Right ventricle myocardium inferior (tissue), 1 donor: ENCODE data around the gene ADAMTS16. TPM values are rescaled to one million over a fixed set of nuclear protein-coding genes. Genes with fewer than 3 reads are reported as not detected.

ENCODE experiments used
- ATAC-seq: fragments of 200-7000 bp; cut with Tn5 transposase; one replicate; pipeline ENCODE4 v1.9.1; 2020; ENCODE audit warnings: mild to moderate bottlenecking, moderate library complexity
- DNase-seq: peaks from one replicate; pipeline ENCODE4 v3.0.0; 2021; ENCODE audit errors: missing footprints
- intact Hi-C: fragments of 100-400 bp; cut with DNase I; formaldehyde crosslinking; loops from one replicate; pipeline ENCODE4 v1.11.0; 2022
- total RNA-seq: library from RNA; stranded (reverse); fragmentation: NEBNext Ultra II Directional; extraction: Animal tissue kit (Norgen Biotek cat#: 25700); gene quantifications from one replicate; pipeline ENCODE4 v1.2.1, GENCODE V29; 2021
- donor health status: DM: no; HTN: yes; CAD: no; lungs with severe emphysema.

The ADAMTS16 gene
- total RNA-seq, 1 donor from 2014 or later, result not detected

GRCh38 chr5:5139336-5139776 is 774 bp upstream of the ADAMTS16 start:
- intact Hi-C loops, result no loop called here
- ATAC-seq (no peak), DNase-seq (no peak)

- DNase-seq (no peak), ATAC-seq (no peak)
Observed at GRCh38 chr5:5140479-5141338, 579 bp downstream of the ADAMTS16 start.

GRCh38 chr5:5141339-5141599 is 1.1 kb downstream of the ADAMTS16 start:
- DNase-seq (no peak), ATAC-seq (no peak)
- intact Hi-C loops, result loop anchor here (10.0 kb wide), 1 partner anchor 266 kb away; no protein-coding TSS in a partner anchor

More at GRCh38 chr5:5140479-5141338, 579 bp downstream of the ADAMTS16 start:
- intact Hi-C loops, result loop anchor here (10.0 kb wide), 1 partner anchor 266 kb away; no protein-coding TSS in a partner anchor

GRCh38 chr5:5141625-5142525 is 1.7 kb downstream of the ADAMTS16 start:
- ATAC-seq (no peak), DNase-seq (no peak)
- intact Hi-C loops, result loop anchor here (2.0 to 10.0 kb wide), 2 partner anchors 267 to 279 kb away; no protein-coding TSS in a partner anchor

- ATAC-seq, result no peak
- DNase-seq, result no peak
- intact Hi-C loops, result loop anchor here (10.0 kb wide), 1 partner anchor 270 kb away; no protein-coding TSS in a partner anchor
Observed at GRCh38 chr5:5144441-5144840, 4.3 kb downstream of the ADAMTS16 start.

- ATAC-seq (no peak), DNase-seq (no peak)
- intact Hi-C loops, result loop anchor here (10.0 kb wide), 1 partner anchor 271 kb away; no protein-coding TSS in a partner anchor
Observed at GRCh38 chr5:5145651-5146529, 5.8 kb downstream of the ADAMTS16 start.

- intact Hi-C loops, result loop anchor here (10.0 kb wide), 1 partner anchor 272 kb away; no protein-coding TSS in a partner anchor
- ATAC-seq (no peak), DNase-seq (no peak)
Observed at GRCh38 chr5:5146530-5147160, 6.5 kb downstream of the ADAMTS16 start.

- intact Hi-C loops, result loop anchor here (10.0 kb wide), 1 partner anchor 274 kb away; no protein-coding TSS in a partner anchor
- ATAC-seq (no peak), DNase-seq (no peak)
Observed at GRCh38 chr5:5149154-5149553, 9.0 kb downstream of the ADAMTS16 start.

GRCh38 chr5:5150667-5151066 is 10.5 kb downstream of the ADAMTS16 start:
- ATAC-seq (no peak), DNase-seq (no peak)
- intact Hi-C loops, result no loop called here

GRCh38 chr5:5154733-5155132 is 14.6 kb downstream of the ADAMTS16 start:
- ATAC-seq (no peak), DNase-seq (no peak)
- intact Hi-C loops, result no loop called here

- no peak for DNase-seq
- no peak for ATAC-seq
- intact Hi-C loops, result no loop called here
Observed at GRCh38 chr5:5155617-5156016, 15.5 kb downstream of the ADAMTS16 start.

GRCh38 chr5:5156471-5157082 is 16.4 kb downstream of the ADAMTS16 start:
- intact Hi-C loops, result no loop called here
- ATAC-seq (no peak), DNase-seq (no peak)

- ATAC-seq, result no peak
- intact Hi-C loops, result no loop called here
Observed at GRCh38 chr5:5158472-5158895, 18.4 kb downstream of the ADAMTS16 start.

GRCh38 chr5:5159282-5160103 is 19.4 kb downstream of the ADAMTS16 start:
- DNase-seq (no peak), ATAC-seq (no peak)
- intact Hi-C loops, result no loop called here

More at GRCh38 chr5:5158472-5158895, 18.4 kb downstream of the ADAMTS16 start:
- DNase-seq, result no peak

GRCh38 chr5:5164163-5164562 is 24.0 kb downstream of the ADAMTS16 start:
- intact Hi-C loops, result no loop called here
- DNase-seq (no peak), ATAC-seq (no peak)

- ATAC-seq, result no peak
- intact Hi-C loops, result no loop called here
Observed at GRCh38 chr5:5165541-5166002, 25.4 kb downstream of the ADAMTS16 start.

GRCh38 chr5:5169466-5169865 is 29.3 kb downstream of the ADAMTS16 start:
- DNase-seq (no peak), ATAC-seq (no peak)
- intact Hi-C loops, result no loop called here

More at GRCh38 chr5:5165541-5166002, 25.4 kb downstream of the ADAMTS16 start:
- no peak for DNase-seq
